Gastroesophageal sphincter (tissue), 4 donors: ENCODE results near the gene HAT1. TPM values are rescaled to one million over a fixed set of nuclear protein-coding genes. Genes with fewer than 3 reads are reported as not detected.
A peak's percentile ranks its signal among the peaks of the same experiment; 100 is the strongest.

Source experiments
- ATAC-seq: fragments of 150-250 bp; one replicate; pipeline ENCODE4 v1.9.1; 2016; ENCODE audit warnings: mild to moderate bottlenecking, moderate library complexity
- H3K27ac ChIP-seq, 4 donors: fragments of 200-600 bp; sonication (generic) in 3 of 4; 1 replicate in 3 of 4; 2 replicates in 1 of 4; pipeline ENCODE4 v1.5.1; 2016 to 2019
- H3K27me3 ChIP-seq: fragments of 200-600 bp; sonication (generic); one replicate; pipeline ENCODE4 v1.5.1; 2019
- H3K36me3 ChIP-seq, 2 donors: fragments of 200-600 bp; sonication (generic); one replicate each; pipeline ENCODE4 v1.5.1; 2019; ENCODE audit warnings: control low read depth in 1 of 2
- H3K4me1 ChIP-seq, 3 donors: fragments of 200-600 bp; sonication (generic); 1 replicate in 2 of 3; 2 replicates in 1 of 3; pipeline ENCODE4 v1.5.1; 2016 to 2019; ENCODE audit warnings: control low read depth in 2 of 3
- H3K4me3 ChIP-seq, 2 donors: fragments of 200-600 bp; sonication (generic); one replicate each; pipeline ENCODE4 v1.5.1; 2019; ENCODE audit warnings: mild to moderate bottlenecking in 1 of 2, moderate library complexity in 1 of 2
- H3K9me3 ChIP-seq, 3 donors: fragments of 200-600 bp; sonication (generic); one replicate each; pipeline ENCODE4 v1.5.1; 2017 to 2019; ENCODE audit warnings: control low read depth in 2 of 3
- CTCF ChIP-seq, 4 experiments: fragments of 200-600 bp in 2 of 4; fragments of 450-650 bp in 2 of 4; sonication (generic) in 1 of 4; IDR thresholded peaks; one replicate each; pipeline ENCODE4 v1.5.1; 2017 to 2019; ENCODE audit warnings: antibody characterized with exemption in 4 of 4, mild to moderate bottlenecking in 2 of 4, moderate library complexity in 2 of 4
- EP300 ChIP-seq: sonication (generic); formaldehyde crosslinking; IDR thresholded peaks from one replicate; pipeline ENCODE4 v1.6.1; 2017; ENCODE audit warnings: antibody characterized with exemption, mild to moderate bottlenecking
- POLR2A ChIP-seq, 2 donors: fragments of 450-650 bp; IDR thresholded peaks; one replicate each; pipeline ENCODE4 v1.6.1; 2017; ENCODE audit warnings: antibody characterized with exemption in 2 of 2, mild to moderate bottlenecking in 2 of 2, moderate library complexity in 1 of 2
- POLR2AphosphoS5 ChIP-seq: sonication (generic); formaldehyde crosslinking; IDR thresholded peaks from one replicate; pipeline ENCODE4 v1.6.1; 2017; ENCODE audit warnings: antibody characterized with exemption
- WGBS, 2 donors: methylation state at CpG; one replicate each; pipeline ENCODE4 v1.1.5; 2018; ENCODE audit warnings: low coverage in 1 of 2; 5-methylcytosine and 5-hydroxymethylcytosine counted together
- total RNA-seq, 4 donors: library from RNA; depleted of rRNA; stranded (reverse); fragments of >200 nt; gene quantifications; one replicate each; pipeline ENCODE4 v1.1.0, GENCODE V29; 2016

The HAT1 gene
- total RNA-seq, 4 donors from 2014 or later, result 25.2 to 34.2 (median 31.3) TPM

- H3K4me1 ChIP-seq, result peaks cover 5 to 75% (median 14%) of the 10 kb centered on the region in 3 donors
- no peak for TF ChIP-seq EP300
- TF ChIP-seq POLR2AphosphoS5, result no peak
- no peak for TF ChIP-seq POLR2A (IDR thresholded peaks at IDR 0.05)
- TF ChIP-seq CTCF (IDR thresholded peaks at IDR 0.05), result no peak
- peak overlapping the region; percentile 56 to 82 (median 76) for H3K27ac ChIP-seq
- no peaks in the 10 kb centered on the region for H3K27me3 ChIP-seq
- peaks cover 0 to 6% of the 10 kb centered on the region in 2 donors for H3K36me3 ChIP-seq
- H3K9me3 ChIP-seq, result no peaks in the 10 kb centered on the region
- ATAC-seq, result no peak
- no peak overlapping the region for H3K4me3 ChIP-seq
- 8 to 40% methylated on average over 1 of the region's 1 CpG for WGBS, 2 donors
Measured at GRCh38 chr2:171879865-171880264, 42.4 kb upstream of the HAT1 start.

DNA sequence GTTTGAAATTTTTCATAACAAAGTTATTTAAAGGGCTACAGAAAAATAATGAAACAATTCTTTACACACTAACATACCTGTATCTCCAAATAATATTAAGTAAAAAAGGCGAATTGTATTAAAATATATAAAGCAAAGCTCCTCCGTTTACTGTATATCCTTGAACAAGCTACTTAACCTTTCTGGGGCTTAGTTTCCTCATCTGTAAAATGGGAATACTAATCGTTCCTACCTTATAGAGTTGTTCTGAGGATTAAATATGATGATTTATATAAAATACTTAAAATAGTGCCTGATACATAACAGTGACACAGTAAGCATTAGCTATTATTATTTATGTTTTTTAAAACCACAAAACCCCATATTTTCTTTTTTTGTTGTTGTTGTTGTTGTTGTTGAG, 41.5 kb upstream of the HAT1 start:
- no peak overlapping the region for H3K4me3 ChIP-seq
- no peak for ATAC-seq
- H3K27me3 ChIP-seq, result no peaks in the 10 kb centered on the region
- 87 to 92% methylated on average over 3 of the region's 3 CpGs for WGBS, 2 donors
- H3K9me3 ChIP-seq, result no peaks in the 10 kb centered on the region
- H3K4me1 ChIP-seq, result peaks cover 5 to 67% (median 14%) of the 10 kb centered on the region in 3 donors
- peak overlapping the region in 2 of 4 donors; percentile 79 to 82 for H3K27ac ChIP-seq
- TF ChIP-seq CTCF (IDR thresholded peaks at IDR 0.05) (no peak), EP300 (no peak), POLR2AphosphoS5 (no peak), POLR2A (IDR thresholded peaks at IDR 0.05) (no peak)
- H3K36me3 ChIP-seq, result no peaks in the 10 kb centered on the region

- Histone ChIP-seq H3K9me3 (no peaks in the 10 kb centered on the region), H3K27ac (peak overlapping the region; percentile 20 to 82 (median 69)), H3K27me3 (no peaks in the 10 kb centered on the region), H3K36me3 (no peaks in the 10 kb centered on the region), H3K4me1 (peaks cover 5 to 59% (median 14%) of the 10 kb centered on the region in 3 donors), H3K4me3 (no peak overlapping the region)
- WGBS, 2 donors, result 67 to 86% methylated on average over 1 to 2 of the region's 2 CpGs
- peak; percentile 69 for ATAC-seq
- TF ChIP-seq EP300 (no peak), POLR2AphosphoS5 (peak; percentile 92), POLR2A (IDR thresholded peaks at IDR 0.05) (no peak), CTCF (IDR thresholded peaks at IDR 0.05) (no peak)
Measured at GRCh38 chr2:171882089-171882769, 40.0 kb upstream of the HAT1 start.

GRCh38 chr2:171883275-171883893, 38.9 kb upstream of the HAT1 start:
- ATAC-seq, result no peak
- H3K27me3 ChIP-seq, result no peaks in the 10 kb centered on the region
- H3K4me3 ChIP-seq, result no peak overlapping the region
- 78 to 82% methylated on average over 5 of the region's 5 CpGs for WGBS, 2 donors
- TF ChIP-seq EP300 (no peak), POLR2A (IDR thresholded peaks at IDR 0.05) (no peak), POLR2AphosphoS5 (no peak), CTCF (IDR thresholded peaks at IDR 0.05) (no peak)
- H3K4me1 ChIP-seq, result peaks cover 5 to 59% (median 13%) of the 10 kb centered on the region in 3 donors
- peak overlapping the region; percentile 13 to 82 (median 51) for H3K27ac ChIP-seq
- H3K9me3 ChIP-seq, result no peaks in the 10 kb centered on the region
- no peaks in the 10 kb centered on the region for H3K36me3 ChIP-seq

GRCh38 chr2:171889333-171889732, 32.9 kb upstream of the HAT1 start:
- Histone ChIP-seq H3K4me1 (peaks cover 5 to 67% (median 5%) of the 10 kb centered on the region in 3 donors), H3K36me3 (peaks cover 0 to 8% of the 10 kb centered on the region in 2 donors), H3K27ac (no peak overlapping the region), H3K27me3 (no peaks in the 10 kb centered on the region), H3K9me3 (no peaks in the 10 kb centered on the region), H3K4me3 (no peak overlapping the region)
- 96 to 100% methylated on average over 2 of the region's 2 CpGs for WGBS, 2 donors
- TF ChIP-seq POLR2AphosphoS5 (no peak), EP300 (no peak), CTCF (IDR thresholded peaks at IDR 0.05) (no peak), POLR2A (IDR thresholded peaks at IDR 0.05) (no peak)
- no peak for ATAC-seq
